ENCODE measurements around the gene IFNA1. TPM values are rescaled to one million over a fixed set of nuclear protein-coding genes. Genes with fewer than 3 reads are reported as not detected.
"Not testable (repeated sequence)": the region's sequence is repeated elsewhere in the genome, so short reads cannot be mapped to it uniquely, and the experiment has no call there.

Gene IFNA1
- total RNA-seq, 1 experiment from 2014 or later: not detected

DNA sequence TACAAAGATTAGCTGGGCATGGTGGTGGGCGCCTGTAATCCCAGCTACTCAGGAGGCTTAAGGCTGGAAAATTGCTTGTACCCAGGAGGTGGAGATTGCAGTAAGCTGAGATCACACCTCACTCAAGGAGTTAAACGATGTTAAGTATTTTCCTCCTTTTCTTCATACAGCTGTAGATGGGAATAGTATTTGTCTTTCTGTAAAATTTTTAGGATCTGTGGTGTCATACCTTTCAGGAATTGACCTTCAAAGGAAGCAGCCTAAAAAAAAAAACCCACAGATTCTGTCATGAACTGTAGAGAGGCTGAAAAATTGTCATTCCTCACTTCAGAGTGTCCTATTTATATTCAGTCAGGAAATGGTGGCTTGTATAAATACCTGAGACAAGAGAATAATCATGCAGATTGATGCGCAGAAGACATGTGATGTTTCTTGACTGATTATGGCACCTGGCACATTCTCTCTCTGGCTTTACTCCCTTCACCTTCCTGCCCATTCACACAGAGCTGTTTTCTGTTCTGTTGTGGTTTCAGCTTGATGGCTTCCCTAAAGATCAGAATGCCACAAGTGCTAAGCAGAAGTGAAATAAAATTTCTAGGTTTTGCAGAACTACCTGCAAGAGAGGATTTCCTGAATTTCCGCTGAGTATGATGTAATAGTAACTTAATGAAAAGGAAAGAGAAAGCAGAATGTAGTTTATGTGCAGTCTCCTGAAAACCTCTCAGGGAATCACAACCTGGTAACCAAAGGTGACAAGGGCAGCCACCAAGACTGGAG, 3.8 kb downstream of the IFNA1 start:
- DNase-seq (ENCODE audit: low spot score): no peak

GRCh38 chr9:21449312-21449711, 9.1 kb downstream of the IFNA1 start:
- DNase-seq (ENCODE audit: low spot score): not testable (repeated sequence)

DNA sequence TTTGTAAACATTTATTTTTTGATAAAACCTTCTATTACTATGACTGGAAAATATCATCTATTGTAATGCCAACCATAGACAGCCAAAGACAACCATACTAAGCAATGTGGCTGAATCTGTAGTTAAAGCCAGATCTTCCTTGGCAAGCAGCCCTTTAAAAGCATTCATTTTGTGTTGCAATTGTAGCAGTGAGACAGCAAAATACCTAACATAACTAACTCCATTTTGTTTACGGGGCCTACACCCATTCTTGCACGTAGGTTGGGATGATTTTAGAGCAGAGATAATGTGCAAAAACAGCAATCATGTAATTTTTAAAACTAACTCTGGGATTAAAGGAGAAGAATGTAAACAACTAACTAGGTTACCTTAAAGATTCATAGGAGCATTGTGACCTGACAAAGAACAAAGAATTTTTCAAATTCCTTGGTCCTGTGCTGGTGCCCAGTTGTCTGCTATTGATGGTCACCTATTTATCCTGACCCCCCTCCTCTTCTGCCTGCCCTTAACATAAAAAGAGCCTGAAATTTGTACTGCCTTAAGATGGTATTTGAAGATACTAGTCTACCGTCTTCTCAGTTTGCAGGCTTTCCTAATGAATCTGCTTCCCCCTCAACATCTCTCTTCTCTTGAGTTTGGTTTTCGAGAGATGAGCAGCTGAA, 10.6 kb downstream of the IFNA1 start:
- no peak for DNase-seq (ENCODE audit: low spot score)

- DNase-seq (ENCODE audit: low spot score): no peak
Measured at GRCh38 chr9:21452681-21453080, 12.4 kb downstream of the IFNA1 start.

GRCh38 chr9:21454149-21454548, 13.9 kb downstream of the IFNA1 start:
- DNase-seq (ENCODE audit: low spot score): no peak

DNA sequence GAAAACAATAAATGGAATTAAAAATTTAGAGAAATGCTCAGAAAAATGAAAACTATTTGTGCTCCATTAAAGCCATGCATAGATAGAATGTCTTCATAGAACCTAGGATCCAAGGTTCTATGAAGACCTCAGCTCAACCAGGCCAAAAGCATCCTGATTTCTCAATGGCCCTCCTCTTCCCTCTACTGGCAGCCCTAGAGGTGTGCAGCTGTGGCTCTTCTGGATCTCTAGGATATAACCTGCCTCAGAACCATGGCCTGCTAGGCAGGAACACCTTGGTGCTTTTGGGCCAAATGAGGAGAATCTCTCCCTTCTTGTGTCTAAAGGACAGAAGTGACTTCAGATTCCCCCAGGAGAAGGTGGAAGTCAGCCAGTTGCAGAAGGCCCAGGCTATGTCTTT, 15.1 kb downstream of the IFNA1 start:
- DNase-seq (ENCODE audit: low spot score): peak; percentile 59

GRCh38 chr9:21461377-21461776, 21.1 kb downstream of the IFNA1 start:
- DNase-seq (ENCODE audit: low spot score): no peak

- no peak for DNase-seq (ENCODE audit: low spot score)
Measured at GRCh38 chr9:21465138-21465537, 24.9 kb downstream of the IFNA1 start.

- DNase-seq (ENCODE audit: low spot score): peak; percentile 74
Measured at GRCh38 chr9:21465859-21466518, 25.8 kb downstream of the IFNA1 start.

- no peak for DNase-seq (ENCODE audit: low spot score)
Measured at GRCh38 chr9:21470126-21470525, 29.9 kb downstream of the IFNA1 start.

- DNase-seq (ENCODE audit: low spot score): no peak
Measured at GRCh38 chr9:21473236-21473635, 33.0 kb downstream of the IFNA1 start.

DNA sequence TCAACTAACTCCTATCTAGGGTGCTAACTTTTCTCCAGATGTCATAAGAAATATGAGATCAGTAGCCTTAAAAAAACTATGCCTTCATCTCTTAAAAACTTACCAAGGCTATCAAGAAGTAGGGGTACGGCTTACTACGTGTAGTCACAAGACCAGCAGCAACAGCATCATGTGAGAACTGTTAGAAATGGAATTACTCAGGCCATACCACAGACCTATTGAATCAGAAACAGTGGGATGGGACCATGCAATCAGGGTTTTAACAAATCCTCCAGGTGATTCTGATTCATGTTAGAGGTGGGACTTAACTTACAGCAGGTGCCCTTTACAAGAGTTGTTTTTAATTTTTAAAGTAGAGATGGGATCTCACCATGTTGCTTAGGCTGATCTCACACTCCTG, 37.2 kb downstream of the IFNA1 start:
- DNase-seq (ENCODE audit: low spot score): no peak

GRCh38 chr9:21479152-21479702, 39.0 kb downstream of the IFNA1 start:
- DNase-seq (ENCODE audit: low spot score): no peak

GRCh38 chr9:21481470-21482056, 41.3 kb downstream of the IFNA1 start:
- DNase-seq (ENCODE audit: low spot score): no peak

- DNase-seq (ENCODE audit: low spot score): no peak
Measured at GRCh38 chr9:21482213-21482612, 42.0 kb downstream of the IFNA1 start, which contains the start of gene IFNE. IFNE (minus strand) TSS chr9:21482313; CDS start chr9:21481694, 619 bp downstream.

Other genes with a start within 250 kb of the IFNA1 start
- gene IFNA7, start 238.2 kb upstream of the IFNA1 start, total RNA-seq (2014; rRNA removed; shearing (Covaris generic)): not detected in 2 replicates
- not detected in 2 replicates for gene IFNA10, start 233.3 kb upstream of the IFNA1 start, total RNA-seq (2014; rRNA removed; shearing (Covaris generic))
- gene IFNA16, start 223.1 kb upstream of the IFNA1 start, total RNA-seq (2014; rRNA removed; shearing (Covaris generic)): not detected in 2 replicates
- not detected in 2 replicates for gene IFNA17, start 212.2 kb upstream of the IFNA1 start, total RNA-seq (2014; rRNA removed; shearing (Covaris generic))
- gene IFNA14, start 200.4 kb upstream of the IFNA1 start, total RNA-seq (2014; rRNA removed; shearing (Covaris generic)): not detected in 2 replicates
- gene IFNA5, start 135.1 kb upstream of the IFNA1 start, total RNA-seq (2014; rRNA removed; shearing (Covaris generic)): not detected in 2 replicates
- 8.8 and 10.0 TPM in 2 replicates for gene KLHL9, start 105.0 kb upstream of the IFNA1 start, total RNA-seq (2014; rRNA removed; shearing (Covaris generic))
- gene IFNA6, start 89.6 kb upstream of the IFNA1 start, total RNA-seq (2014; rRNA removed; shearing (Covaris generic)): not detected in 2 replicates
- not detected in 2 replicates for gene IFNA13, start 72.4 kb upstream of the IFNA1 start, total RNA-seq (2014; rRNA removed; shearing (Covaris generic))
- not detected in 2 replicates for gene IFNA2, start 55.0 kb upstream of the IFNA1 start, total RNA-seq (2014; rRNA removed; shearing (Covaris generic))
- not detected in 2 replicates for gene IFNA8, start 31.3 kb upstream of the IFNA1 start, total RNA-seq (2014; rRNA removed; shearing (Covaris generic))
- 0.52 and 0.56 TPM in 2 replicates for gene IFNE, start 41.9 kb downstream of the IFNA1 start, total RNA-seq (2014; rRNA removed; shearing (Covaris generic))

Data from HT-29 (cell line).